GM13977 (cell line): ENCODE data around the gene TMEM184B.

ENCODE experiments used
- DNase-seq: peaks from one replicate; pipeline ENCODE4 v3.0.0; 2012; ENCODE audit warnings: low spot score
- in situ Hi-C: fragments of 300-500 bp; cut with MboI; formaldehyde crosslinking; loops from one replicate; pipeline ENCODE4 v1.12.0; 2022; ENCODE audit warnings: low sequenced_read_pairs, low pct_unique_long_range_greater_than_20kb, mixed read lengths, inconsistent platforms; ENCODE audit not compliant: unreplicated experiment
- TF ChIP-seq, protein P1 (sequence below): IDR thresholded peaks from 2 replicates; pipeline ENCODE4 v1.5.1; 2012; ENCODE audit warnings: mild to moderate bottlenecking, control low read depth; ENCODE audit not compliant: insufficient read depth; ENCODE audit errors: extremely low read depth, missing control alignments

The TMEM184B gene

DNA sequence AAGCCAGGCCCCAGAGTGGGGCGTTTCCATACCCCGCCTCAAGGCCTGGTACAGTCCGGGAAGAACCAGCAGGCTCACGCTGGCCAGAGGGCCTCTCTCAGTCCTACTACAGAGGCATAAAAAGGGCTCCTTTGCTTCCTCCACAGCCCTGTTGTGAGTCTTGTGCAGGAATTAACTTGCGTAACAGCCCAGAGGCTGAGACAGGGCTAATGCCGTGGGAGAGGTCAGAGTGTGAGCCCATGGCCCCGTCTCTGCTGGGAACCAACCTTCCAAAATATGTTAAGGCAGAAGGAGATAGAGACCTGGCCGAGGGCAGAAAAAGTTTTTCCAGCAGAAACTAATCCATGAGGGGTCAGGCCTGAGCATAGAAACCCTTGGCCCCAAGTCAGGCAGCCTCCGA is 19.9 kb upstream of the TMEM184B start:
- TF ChIP-seq, protein P1, sequence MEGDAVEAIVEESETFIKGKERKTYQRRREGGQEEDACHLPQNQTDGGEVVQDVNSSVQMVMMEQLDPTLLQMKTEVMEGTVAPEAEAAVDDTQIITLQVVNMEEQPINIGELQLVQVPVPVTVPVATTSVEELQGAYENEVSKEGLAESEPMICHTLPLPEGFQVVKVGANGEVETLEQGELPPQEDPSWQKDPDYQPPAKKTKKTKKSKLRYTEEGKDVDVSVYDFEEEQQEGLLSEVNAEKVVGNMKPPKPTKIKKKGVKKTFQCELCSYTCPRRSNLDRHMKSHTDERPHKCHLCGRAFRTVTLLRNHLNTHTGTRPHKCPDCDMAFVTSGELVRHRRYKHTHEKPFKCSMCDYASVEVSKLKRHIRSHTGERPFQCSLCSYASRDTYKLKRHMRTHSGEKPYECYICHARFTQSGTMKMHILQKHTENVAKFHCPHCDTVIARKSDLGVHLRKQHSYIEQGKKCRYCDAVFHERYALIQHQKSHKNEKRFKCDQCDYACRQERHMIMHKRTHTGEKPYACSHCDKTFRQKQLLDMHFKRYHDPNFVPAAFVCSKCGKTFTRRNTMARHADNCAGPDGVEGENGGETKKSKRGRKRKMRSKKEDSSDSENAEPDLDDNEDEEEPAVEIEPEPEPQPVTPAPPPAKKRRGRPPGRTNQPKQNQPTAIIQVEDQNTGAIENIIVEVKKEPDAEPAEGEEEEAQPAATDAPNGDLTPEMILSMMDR, result no peak
- in situ Hi-C loops, result no loop called here
- no peak for DNase-seq

DNA sequence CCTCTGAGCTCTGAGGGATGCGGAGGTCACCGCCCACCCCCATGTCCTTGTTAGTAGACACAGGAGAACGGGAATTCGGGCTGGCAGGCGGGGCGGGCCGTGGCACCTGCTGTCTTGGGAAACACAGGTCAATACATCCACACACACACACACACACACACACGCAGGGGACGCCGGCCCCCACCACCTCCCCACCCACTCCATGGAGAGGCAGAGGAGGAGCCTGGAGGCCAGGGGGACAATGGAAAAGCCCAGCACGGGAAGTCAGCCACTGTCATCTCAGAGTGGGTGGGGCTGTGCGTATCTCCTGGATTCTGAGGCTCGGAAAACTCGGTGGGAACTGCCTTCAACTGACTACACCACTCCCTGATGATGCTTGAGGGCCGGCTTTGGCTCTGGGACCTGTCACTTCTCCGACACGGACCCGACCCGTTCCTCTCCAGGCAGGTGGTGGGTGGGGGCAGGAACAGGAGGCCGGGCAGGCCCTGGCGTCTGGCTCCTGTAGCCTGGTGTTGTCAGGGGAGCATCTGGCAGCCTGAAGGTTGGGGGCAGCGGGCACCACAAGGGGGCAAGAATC is 18.5 kb upstream of the TMEM184B start:
- TF ChIP-seq, protein P1, result no peak
- in situ Hi-C loops, result no loop called here

DNA sequence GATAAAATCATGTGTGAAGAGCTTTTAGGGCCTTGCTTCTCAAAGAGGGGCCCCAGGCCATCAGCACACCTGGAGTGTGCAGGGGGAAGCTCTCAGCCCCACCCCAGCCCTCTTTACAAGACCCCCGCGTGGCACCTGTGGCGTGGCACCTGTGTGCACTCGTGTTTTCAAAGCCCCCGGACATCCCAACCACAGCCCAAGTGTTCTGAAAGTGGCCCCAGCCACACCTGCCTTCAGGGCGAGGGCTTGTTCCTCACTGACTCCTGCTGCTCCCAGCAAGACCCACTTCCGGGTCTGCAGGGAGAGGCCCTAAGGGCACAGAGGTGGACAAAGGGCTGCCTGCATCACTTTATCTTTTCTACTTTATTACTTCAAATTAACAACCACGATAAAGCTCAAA is 17.5 kb upstream of the TMEM184B start:
- in situ Hi-C loops, result no loop called here
- no peak for DNase-seq
- TF ChIP-seq, protein P1, result no peak

More for the DNA sequence above, 18.5 kb upstream of the TMEM184B start:
- DNase-seq, result no peak

DNA sequence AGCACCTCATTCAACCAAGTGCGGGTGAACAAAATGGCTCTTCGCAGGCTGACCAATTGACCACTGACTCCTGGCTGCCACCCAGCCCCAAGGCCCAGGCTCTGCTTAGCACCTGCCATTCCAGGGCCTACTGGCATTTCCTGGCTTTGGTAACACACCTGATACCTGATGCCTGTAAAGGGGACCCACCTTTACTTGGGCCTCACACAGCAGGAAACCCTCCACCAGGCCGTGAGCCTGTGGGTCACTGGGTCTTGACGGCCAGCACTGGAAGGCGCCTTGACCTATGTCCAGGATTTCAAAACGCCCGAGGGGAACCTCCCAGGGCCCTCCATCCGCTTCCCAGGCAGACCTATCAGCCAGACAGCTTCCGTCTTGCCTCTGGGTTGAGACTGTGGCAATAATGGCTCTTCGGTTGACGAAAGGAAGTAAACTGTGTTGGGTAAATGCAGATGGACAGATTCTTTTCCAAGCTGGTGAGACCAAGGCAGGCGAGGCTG is 16.8 kb upstream of the TMEM184B start:
- no peak for DNase-seq
- TF ChIP-seq, protein P1, result no peak
- in situ Hi-C loops, result no loop called here

DNA sequence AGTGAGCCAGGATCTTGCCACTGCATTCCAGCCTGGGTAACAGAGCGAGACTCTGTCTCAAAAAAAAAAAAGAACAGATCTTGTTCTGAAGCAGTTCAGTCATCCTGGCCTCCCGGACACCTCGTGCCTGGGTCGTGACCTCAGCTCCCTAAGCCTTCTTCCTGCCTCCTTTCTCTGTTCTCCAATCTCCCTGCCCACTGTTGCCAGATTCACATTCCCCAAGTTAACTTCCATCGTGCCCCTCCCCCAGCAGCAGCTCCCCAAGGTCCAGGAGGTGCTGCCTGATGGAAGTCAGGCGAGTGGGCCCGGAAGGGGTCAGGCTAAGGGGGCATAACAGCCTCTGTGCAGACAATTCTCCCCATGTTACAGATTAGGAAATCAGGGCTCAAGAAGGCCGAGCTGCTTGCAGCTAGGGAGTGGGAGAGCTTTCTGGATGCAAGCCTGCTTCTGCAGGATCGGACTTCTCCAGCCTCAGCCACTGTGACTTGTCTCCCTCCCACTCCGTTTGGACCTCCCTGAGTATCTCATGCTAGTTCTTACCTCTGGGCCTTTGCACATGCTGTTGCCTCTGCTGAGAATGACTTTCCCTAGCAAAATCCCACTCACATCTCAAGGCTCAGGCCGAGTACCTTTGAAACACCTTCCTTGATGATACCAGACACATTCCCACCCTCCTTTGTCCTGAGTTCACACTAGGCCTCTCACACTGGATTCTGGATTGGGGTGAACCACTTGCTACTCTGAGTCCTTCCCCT is 14.3 kb upstream of the TMEM184B start:
- TF ChIP-seq, protein P1, result no peak
- DNase-seq, result no peak
- in situ Hi-C loops, result no loop called here

DNA sequence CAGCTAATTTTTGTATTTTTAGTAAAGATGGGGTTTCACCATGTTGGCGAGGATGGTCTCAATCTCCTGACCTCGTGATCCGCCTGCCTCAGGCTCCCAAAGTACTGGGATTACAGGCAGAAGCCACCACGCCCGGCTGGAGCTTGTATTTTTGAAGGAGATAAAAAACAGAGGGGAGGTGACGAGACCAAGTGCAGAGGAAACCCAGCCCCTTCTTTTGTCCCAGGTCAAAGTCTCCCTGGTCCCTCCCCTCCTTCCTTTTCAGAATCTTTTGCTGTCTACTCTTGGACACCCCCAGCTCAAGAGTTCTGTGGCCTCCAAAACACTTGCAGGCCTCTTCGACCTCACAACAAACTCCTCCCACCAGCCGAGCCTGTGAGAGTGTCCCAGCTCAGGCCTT is 12.2 kb upstream of the TMEM184B start:
- TF ChIP-seq, protein P1, result no peak
- no peak for DNase-seq
- in situ Hi-C loops, result no loop called here
